CD4-positive, alpha-beta T cell treated with Interferon gamma for 1 hour (primary cell): ENCODE data around the gene VWA8.
"Not testable (repeated sequence)": the region's sequence is repeated elsewhere in the genome, so short reads cannot be mapped to it uniquely, and the experiment has no call there.

Experiments used
- DNase-seq: peaks from one replicate; pipeline ENCODE4 v3.0.0-alpha.2; 2020

The VWA8 gene

DNA sequence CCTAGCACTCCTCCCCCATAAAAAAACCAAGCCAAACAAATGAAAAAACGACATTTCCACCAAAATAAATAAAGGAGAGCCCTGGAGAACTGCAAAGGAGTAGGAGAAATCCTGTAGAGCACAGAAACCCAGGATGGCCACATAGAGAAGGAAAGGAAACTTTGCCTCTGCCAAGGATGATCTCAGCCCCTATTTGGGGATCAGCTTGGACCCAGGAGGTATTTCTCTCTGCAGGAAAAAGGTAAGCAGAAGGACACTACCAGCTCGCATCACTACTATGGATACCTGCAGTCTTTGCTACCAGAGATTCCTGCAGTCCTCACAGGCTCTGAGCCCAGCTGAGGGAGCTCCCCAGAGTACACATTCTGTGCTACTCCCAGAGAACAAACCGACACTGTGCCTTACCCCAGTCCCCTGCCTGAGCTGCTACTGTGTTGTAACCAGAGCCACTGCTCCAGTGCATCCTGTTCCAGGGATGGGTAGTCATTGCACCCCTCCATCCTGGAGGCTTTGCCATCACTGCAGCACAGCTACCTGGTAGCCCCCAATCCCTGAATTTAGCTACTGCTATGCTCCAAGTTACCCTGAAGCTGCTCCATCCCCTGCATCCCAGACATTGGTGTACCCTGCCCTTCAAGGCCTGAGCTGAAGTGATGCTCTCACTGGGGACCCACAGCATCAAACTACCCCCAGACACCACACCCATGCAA is 41.7 kb downstream of the VWA8 start:
- no peak for DNase-seq

GRCh38 chr13:41917641-41918040 is 43.3 kb downstream of the VWA8 start:
- no peak for DNase-seq

DNA sequence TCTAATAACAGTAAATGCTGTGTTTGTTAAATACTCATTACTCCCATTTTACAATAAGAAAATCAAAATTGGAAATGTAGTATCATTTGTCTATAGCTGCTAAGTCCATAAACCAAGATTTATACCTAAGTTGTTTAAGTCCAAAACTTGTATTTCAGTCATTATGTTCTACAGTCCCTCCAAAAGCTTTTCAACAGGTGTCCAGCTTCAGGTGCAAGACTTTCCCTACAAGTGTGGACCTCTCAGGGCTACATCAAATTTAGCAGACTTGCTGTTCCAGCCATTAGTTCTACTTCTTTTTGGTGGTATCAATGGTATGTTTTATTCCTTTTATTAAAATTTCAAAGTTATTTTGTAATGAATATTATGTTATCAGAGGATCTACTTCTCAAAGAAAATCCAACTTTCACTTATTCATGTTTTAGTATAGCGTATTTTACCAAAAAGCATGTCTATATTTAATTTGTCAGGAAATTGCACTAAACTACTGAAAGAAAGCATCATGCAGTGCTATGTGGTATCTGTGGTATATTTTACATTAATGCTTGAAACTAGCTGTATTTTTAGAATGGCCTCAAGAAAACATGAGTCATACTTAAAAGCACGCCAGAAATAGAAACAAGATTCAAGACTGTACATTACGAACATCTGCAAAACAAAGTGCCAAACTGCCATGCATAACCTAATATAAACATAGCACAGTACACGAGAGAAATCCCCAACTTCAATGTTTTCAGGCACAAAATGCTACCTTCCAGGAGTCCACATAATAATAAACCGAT is 44.5 kb downstream of the VWA8 start:
- DNase-seq: no peak

DNA sequence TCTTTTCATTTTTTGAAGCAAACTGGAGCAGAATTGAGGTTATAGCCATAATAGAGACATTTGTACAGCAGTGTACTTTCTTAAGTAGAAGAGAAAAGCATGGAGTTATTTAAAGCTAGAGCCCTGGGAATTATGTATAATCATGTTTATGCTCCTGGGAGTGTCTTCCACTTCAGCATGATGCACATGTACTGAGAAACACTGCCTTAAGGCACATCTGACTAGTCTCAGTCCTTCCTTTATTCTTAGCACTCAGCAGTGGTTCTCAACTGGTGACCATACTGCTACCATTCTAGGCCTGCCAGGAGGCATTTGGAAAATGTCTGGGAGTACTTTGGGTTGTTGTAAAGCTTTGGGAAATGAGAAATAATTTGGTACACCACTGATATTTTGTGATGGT is 45.8 kb downstream of the VWA8 start:
- DNase-seq: no peak

GRCh38 chr13:41914552-41914951 is 46.4 kb downstream of the VWA8 start:
- no peak for DNase-seq

GRCh38 chr13:41909506-41909905 is 51.4 kb downstream of the VWA8 start:
- DNase-seq: no peak

- DNase-seq: no peak
Measured at GRCh38 chr13:41905600-41906254, 55.2 kb downstream of the VWA8 start.

- no peak for DNase-seq
Measured at GRCh38 chr13:41900918-41901317, 60.0 kb downstream of the VWA8 start.

DNA sequence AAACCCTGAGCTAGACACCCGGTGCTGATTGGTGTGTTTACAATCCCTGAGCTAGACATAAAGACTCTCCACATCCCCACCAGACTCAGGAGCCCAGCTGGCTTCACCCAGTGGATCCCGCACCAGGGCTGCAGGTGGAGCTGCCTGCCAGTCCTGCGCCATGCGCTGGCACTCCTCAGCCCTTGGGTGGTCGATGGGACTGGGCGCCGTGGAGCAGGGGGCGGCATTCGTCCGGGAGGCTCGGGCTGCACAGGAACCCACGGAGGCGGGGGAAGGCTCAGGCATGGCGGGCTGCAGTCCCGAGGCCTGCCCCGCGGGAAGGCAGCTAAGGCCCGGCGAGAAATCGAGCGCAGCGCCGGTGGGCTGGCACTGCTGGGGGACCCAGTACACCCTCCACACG is 62.5 kb downstream of the VWA8 start:
- DNase-seq: not testable (repeated sequence)

- no peak for DNase-seq
Measured at GRCh38 chr13:41897126-41897525, 63.8 kb downstream of the VWA8 start.

- DNase-seq: no peak
Measured at GRCh38 chr13:41895478-41895877, 65.4 kb downstream of the VWA8 start.

DNA sequence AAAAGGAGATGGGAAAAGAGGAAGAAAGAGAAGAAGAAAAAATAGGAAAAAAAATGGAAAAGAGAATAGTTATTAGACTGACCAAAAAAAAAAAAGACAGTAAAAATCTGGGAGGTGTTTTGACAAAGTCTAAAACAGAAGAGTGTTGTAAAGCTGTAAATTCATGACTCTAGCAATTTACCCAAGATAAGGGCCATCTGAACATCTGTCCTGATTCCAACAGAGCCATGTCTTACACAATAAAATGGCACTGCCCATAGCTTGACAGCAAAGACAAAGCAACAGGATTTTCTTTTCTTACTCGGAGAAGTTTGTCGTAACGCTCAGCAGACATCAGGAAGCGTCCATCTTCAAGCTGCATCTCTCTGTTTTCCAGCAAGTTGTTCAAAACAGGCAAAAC is 69.8 kb downstream of the VWA8 start:
- no peak for DNase-seq

- no peak for DNase-seq
Measured at GRCh38 chr13:41883147-41883546, 77.8 kb downstream of the VWA8 start.

DNA sequence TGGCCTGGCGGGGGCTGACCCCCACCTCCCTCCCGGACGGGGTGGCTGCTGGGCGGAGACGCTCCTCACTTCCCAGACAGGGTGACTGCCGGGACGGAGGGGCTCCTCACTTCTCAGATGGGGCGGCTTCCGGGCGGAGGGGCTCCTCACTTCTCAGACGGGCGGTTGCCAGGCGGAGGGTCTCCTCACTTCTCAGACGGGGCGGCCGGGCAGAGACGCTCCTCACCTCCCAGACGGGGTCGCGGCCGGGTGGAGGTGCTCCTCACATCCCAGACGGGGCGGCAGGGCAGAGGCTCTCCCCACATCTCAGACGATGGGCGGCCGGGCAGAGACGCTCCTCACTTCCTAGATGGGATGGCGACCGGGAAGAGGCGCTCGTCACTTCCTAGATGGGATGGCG is 79.0 kb downstream of the VWA8 start:
- not testable (repeated sequence) for DNase-seq

DNA sequence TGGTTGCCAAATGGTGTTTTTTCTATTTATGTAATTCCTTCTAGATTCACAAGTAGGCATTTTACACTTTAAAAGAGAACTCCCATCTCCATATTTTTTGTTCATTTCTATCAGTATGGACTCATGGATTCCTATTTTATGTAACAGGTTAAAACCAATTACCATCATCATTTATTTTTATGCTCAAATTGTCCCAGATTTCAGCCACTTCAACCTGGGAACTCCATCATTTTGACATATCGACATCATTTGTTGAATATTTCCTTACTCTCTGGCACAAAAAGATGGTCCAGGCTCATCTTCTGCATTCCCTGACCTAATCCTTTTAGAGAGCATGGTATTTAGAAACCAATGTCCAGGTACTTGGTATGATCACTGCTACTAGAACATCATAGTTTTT is 79.9 kb downstream of the VWA8 start:
- DNase-seq: no peak

GRCh38 chr13:41864658-41865057 is 96.3 kb downstream of the VWA8 start:
- peak; percentile 27 for DNase-seq

- not testable (repeated sequence) for DNase-seq
Measured at GRCh38 chr13:41862659-41863058, 98.2 kb downstream of the VWA8 start.

GRCh38 chr13:41859565-41859964 is 101.3 kb downstream of the VWA8 start:
- no peak for DNase-seq

DNA sequence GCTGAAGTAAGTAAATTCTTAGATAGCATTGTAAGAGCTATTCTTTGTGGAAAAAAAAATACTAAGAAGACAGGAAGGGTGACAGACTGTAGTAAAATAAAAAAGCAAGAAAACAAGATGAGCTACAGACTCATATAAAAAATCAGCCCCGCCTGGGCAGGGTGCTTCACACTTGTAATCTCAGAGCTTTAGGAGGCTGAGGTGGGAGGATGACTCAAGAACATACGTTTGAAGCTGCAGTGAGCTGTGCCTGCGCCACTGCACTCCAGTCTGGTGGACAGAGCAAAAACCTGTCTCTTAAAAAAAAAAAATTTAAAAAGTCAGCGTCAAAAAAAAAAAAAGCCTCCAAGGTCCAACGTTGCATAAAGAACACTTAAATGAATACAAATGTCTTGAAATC is 102.1 kb downstream of the VWA8 start:
- no peak for DNase-seq

DNA sequence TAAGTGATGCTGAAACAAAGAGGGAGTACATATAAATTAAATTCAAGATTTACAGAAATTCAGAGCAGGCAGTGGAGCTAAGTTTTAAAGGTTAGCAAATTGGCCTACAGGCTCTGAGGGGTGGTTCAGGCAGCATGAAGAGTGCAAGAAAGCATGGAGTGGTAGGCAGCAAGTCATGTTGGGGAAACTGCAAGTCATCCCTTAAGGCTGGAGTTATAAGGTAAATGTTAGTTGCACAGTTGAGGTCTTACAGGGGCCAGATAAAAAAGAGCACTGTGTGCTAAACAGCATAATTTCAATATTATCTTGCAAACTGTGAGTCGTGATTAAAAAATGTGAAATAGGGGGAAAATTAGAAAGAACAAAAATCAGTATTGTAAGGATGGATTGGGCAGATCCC is 106.2 kb downstream of the VWA8 start:
- DNase-seq: no peak

DNA sequence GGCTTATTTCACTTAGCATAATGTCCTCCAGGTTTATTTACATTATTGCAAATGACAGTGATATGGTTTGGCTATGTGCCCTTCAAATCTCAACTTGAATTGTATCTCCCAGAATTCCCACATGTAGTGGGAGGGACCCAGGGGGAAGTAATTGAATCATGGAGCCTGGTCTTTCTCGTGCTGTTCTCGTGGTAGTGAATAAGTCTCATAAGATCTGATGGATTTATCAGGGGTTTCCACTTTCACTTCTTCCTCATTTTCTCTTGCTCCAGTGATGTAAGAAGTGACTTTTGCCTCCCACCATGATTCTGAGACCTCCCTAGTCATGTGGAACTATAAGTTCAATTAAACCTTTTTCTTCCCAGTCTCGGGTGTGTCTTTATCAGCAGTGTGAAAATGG is 109.6 kb downstream of the VWA8 start:
- no peak for DNase-seq

DNA sequence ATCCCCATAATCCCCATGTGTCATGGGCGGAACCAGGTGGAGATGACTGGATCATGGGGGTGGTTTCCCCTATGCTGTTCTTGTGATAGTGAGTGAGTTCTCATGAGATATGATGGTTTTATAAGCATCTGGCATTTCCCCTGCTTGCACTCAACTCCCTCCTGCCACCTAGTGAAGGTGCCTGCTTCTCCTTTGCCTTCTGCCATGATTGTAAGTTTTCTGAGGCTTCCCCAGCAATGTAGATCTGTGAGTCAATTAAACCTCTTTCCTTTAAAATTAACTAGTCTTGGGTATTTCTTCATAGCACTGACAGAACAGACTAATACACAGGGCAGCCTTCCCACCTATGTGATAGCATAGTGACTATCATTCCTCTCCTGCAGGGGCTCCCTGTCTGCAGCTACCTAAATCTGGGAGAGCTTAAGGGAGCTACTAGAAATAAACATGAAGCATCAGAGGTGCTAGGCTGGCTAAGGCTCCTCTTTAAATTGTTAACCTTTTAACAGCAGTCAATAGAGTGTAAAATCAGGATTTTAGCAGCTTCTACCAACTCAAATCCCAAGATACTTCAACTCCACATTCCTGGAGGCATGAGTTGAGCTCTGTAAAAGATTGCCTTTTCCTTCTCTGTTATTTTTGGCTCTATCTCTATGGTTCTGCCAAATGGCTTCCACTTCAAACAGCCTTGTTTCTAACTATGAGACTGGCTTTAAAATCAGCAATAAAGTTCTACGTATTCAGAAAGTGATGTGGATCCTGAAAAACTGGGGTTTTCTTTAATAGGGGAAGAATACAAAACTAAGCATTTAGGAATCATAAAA is 112.3 kb downstream of the VWA8 start:
- DNase-seq: no peak

DNA sequence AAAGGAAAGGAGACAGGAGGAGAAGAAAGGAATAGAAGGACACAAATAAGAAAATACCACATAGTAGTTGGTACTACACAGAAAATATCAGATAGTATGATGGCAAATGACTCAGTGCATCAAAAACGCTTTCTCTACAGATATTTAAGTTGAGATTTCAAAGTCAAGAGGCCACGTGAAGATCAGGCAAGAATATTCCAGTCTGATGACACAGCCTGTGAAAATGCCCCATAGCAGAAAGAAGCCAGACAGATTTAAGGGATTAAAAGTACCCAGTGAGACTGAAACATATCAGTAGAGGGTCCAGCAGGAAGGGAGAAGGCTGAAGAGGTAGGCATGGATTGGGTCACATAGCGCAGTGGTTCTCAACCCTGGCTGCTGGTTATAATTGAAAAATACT is 113.7 kb downstream of the VWA8 start:
- no peak for DNase-seq
